HepG2 (cell line): ENCODE measurements around the gene ZNF467. TPM values are rescaled to one million over a fixed set of nuclear protein-coding genes. Genes with fewer than 3 reads are reported as not detected.

ENCODE experiments used
- ATAC-seq: fragments of 200-7000 bp; cut with Tn5 transposase; 3 replicates; pipeline ENCODE4 v1.9.1; 2020; ENCODE audit warnings: mild to moderate bottlenecking, moderate library complexity
- BruUV-seq: library from RNA; stranded (reverse); fragments of 400-500 nt; replicated peaks from 2 replicates; lab custom pipeline; 2021; lab: Mats Ljungman, UMichigan
- CTCF ChIA-PET: fragments of 300-600 bp; formaldehyde crosslinking; extraction: SDS; loops from one replicate; lab custom pipeline; 2021; ENCODE audit warnings: low total read pairs, inconsistent platforms, low intra/inter-chr PET ratio; lab: Yijun Ruan, JAX
- POLR2A ChIA-PET: fragments of 350-600 bp; sonication (Branson Sonifier 250); formaldehyde crosslinking; loops from one replicate; lab custom pipeline; 2020; ENCODE audit warnings: antibody characterized with exemption, inconsistent platforms; lab: Yijun Ruan, JAX
- DNase-seq: peaks from one replicate; pipeline ENCODE4 v3.0.0-alpha.2; 2015; ENCODE audit warnings: low spot score
- FAIRE-seq: peaks from 3 replicates; lab custom pipeline; 2011; peaks lifted over from hg19 to GRCh38; lab: Jason Lieb, UNC
- H2AFZ ChIP-seq: one replicate; pipeline ENCODE4 v1.6.1; 2011; ENCODE audit warnings: low read length, inconsistent platforms
- H3K27ac ChIP-seq: fragments of 300-600 bp; 3 replicates; pipeline ENCODE4 v1.8.0; 2011; ENCODE audit warnings: mixed run types, mild to moderate bottlenecking, mixed read lengths, low read length, inconsistent platforms; ENCODE audit not compliant: insufficient read depth; ENCODE audit errors: extremely low read length
- H3K27me3 ChIP-seq, 2 experiments: fragments of 200-600 bp in 1 of 2; 2 replicates in 1 of 2; 3 replicates in 1 of 2; pipeline versions ENCODE4 v1.6.0 to v1.8.0; 2011; ENCODE audit warnings: low read length in 2 of 2, mild to moderate bottlenecking in 2 of 2, moderate library complexity in 2 of 2, inconsistent platforms in 1 of 2; ENCODE audit not compliant: insufficient read depth in 2 of 2, control insufficient read depth in 1 of 2
- H3K36me3 ChIP-seq, 2 experiments: fragments of 200-600 bp in 1 of 2; replicated peaks in 1 of 2; 2 replicates in 1 of 2; 3 replicates in 1 of 2; pipeline versions ENCODE4 v1.5.1 to v1.8.0; 2011; ENCODE audit warnings: low read length in 2 of 2, inconsistent platforms in 1 of 2; ENCODE audit not compliant: insufficient read depth in 2 of 2, control insufficient read depth in 1 of 2
- H3K4me1 ChIP-seq: 2 replicates; pipeline ENCODE4 v1.5.1; 2012; ENCODE audit warnings: low read length, inconsistent platforms; ENCODE audit not compliant: insufficient read depth
- H3K4me2 ChIP-seq: 2 replicates; pipeline ENCODE4 v1.6.0; 2011; ENCODE audit warnings: low read depth, low read length, inconsistent platforms
- H3K4me3 ChIP-seq, 3 experiments: fragments of 200-600 bp in 1 of 3; sonication (generic), shearing (Covaris generic) in 1 of 3; replicated peaks in 1 of 3; 2 replicates each; pipeline ENCODE4 v1.5.1; 2011 to 2016; ENCODE audit warnings: low read length in 3 of 3, inconsistent platforms in 2 of 3, low read depth in 2 of 3, mild to moderate bottlenecking in 2 of 3, control low read depth in 1 of 3, mixed read lengths in 1 of 3; ENCODE audit not compliant: insufficient read depth in 1 of 3
- H3K79me2 ChIP-seq: one replicate; pipeline ENCODE4 v1.6.1; 2011; ENCODE audit warnings: low read length, inconsistent platforms; ENCODE audit not compliant: insufficient read depth
- H3K9ac ChIP-seq: 2 replicates; pipeline ENCODE4 v1.6.0; 2011; ENCODE audit warnings: mild to moderate bottlenecking, low read depth, low read length, inconsistent platforms; ENCODE audit not compliant: insufficient read depth
- H3K9me3 ChIP-seq: 2 replicates; pipeline ENCODE4 v1.5.1; 2012; ENCODE audit warnings: mild to moderate bottlenecking, low read length
- H4K20me1 ChIP-seq: 2 replicates; pipeline ENCODE4 v1.6.0; 2011; ENCODE audit warnings: inconsistent platforms, mild to moderate bottlenecking, low read length, moderate library complexity; ENCODE audit not compliant: insufficient read depth
- HOXA3 ChIP-seq: sonication (generic); formaldehyde crosslinking; IDR thresholded peaks from 2 replicates; pipeline ENCODE4 v1.5.0; 2020; ENCODE audit warnings: missing genetic modification reagents
- SMAD9 ChIP-seq: sonication (generic); formaldehyde crosslinking; IDR thresholded peaks from 2 replicates; pipeline ENCODE4 v1.5.1; 2020; ENCODE audit warnings: mild to moderate bottlenecking, missing genetic modification reagents
- WGBS: methylation state at CpG from one replicate; pipeline ENCODE4 v1.1.6; 2017; ENCODE audit warnings: low lambda C conversion rate; 5-methylcytosine and 5-hydroxymethylcytosine counted together
- in situ Hi-C: cut with HindIII; loops from 2 replicates; pipeline ENCODE4 v1.10.0; 2017; ENCODE audit warnings: low pct_unique_long_range_greater_than_20kb; ENCODE audit not compliant: extremely low pct_ligation_motif_present
- intact Hi-C: fragments of 100-400 bp; cut with micrococcal nuclease; formaldehyde crosslinking; loops from one replicate; pipeline ENCODE4 v1.10.0; 2022; ENCODE audit not compliant: unreplicated experiment
- polyA plus RNA-seq, 8 experiments: library from polyadenylated mRNA; depleted of rRNA in 3 of 8; stranded (reverse) in 7 of 8; unstranded in 1 of 8; fragments of >200 nt; fragmentation: Illumina TruSeq in 4 of 8; extraction: Trizol in 4 of 8; gene quantifications; 2 replicates each; pipeline versions ENCODE4 v1.2.1 to v1.2.3, GENCODE V29; 2011 to 2016; ENCODE audit warnings: low read depth in 4 of 8, missing spikeins in 1 of 8, mixed read lengths in 1 of 8; ENCODE audit not compliant: insufficient read depth in 1 of 8
- total RNA-seq, 5 experiments: library from RNA; depleted of rRNA; stranded (reverse); fragments of >200 nt; fragmentation: Illumina TruSeq; extraction: Trizol; gene quantifications; 2 replicates each; pipeline ENCODE4 v1.2.3, GENCODE V29; 2016; ENCODE audit warnings: low read depth in 1 of 5
- TF ChIP-seq, protein P1 (sequence below): sonication (generic); formaldehyde crosslinking; IDR thresholded peaks from 2 replicates; pipeline ENCODE4 v1.4.0; 2020; ENCODE audit warnings: missing genetic modification reagents
- TF ChIP-seq, protein P2 (sequence below): sonication (generic); formaldehyde crosslinking; IDR thresholded peaks from 2 replicates; pipeline ENCODE4 v1.5.1; 2020; ENCODE audit warnings: mild to moderate bottlenecking, moderate library complexity, missing genetic modification reagents

Gene ZNF467
- total and polyA plus RNA-seq, 2 of the 13 experiments (the other 11 are each of a cell fraction or from before 2014, with no cell fraction given) = 0.03 TPM; not detected in 1

DNA sequence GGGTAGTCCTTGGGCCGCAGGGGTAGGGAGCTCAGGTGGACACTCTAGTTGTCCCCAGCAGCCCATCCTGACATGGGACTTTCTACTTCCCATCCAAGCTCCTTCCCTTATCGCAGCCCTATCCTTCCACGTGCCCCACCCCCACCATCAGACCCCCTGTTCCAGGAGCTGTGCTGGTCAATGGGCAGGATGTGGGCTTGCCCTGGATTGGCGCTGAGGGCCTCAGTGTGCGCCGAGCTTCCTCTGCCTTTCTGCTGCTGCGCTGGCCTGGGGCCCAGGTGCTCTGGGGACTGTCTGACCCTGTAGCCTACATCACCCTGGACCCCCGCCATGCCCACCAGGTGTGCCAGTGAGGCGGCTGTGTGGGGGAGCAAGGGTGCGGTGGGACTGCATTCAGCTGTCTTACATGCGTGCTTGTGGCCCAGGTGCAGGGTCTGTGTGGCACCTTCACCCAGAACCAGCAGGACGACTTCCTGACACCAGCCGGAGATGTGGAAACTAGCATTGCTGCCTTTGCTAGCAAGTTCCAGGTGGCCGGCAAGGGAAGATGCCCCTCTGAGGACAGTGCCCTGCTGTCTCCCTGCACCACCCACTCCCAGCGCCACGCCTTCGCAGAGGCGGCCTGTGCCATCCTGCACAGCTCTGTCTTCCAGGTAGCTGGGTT, 9.4 kb upstream of the ZNF467 start:
- TF ChIP-seq, protein P1, sequence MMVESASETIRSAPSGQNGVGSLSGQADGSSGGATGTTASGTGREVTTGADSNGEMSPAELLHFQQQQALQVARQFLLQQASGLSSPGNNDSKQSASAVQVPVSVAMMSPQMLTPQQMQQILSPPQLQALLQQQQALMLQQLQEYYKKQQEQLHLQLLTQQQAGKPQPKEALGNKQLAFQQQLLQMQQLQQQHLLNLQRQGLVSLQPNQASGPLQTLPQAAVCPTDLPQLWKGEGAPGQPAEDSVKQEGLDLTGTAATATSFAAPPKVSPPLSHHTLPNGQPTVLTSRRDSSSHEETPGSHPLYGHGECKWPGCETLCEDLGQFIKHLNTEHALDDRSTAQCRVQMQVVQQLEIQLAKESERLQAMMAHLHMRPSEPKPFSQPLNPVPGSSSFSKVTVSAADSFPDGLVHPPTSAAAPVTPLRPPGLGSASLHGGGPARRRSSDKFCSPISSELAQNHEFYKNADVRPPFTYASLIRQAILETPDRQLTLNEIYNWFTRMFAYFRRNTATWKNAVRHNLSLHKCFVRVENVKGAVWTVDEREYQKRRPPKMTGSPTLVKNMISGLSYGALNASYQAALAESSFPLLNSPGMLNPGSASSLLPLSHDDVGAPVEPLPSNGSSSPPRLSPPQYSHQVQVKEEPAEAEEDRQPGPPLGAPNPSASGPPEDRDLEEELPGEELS = no peak
- TF ChIP-seq, protein P2, sequence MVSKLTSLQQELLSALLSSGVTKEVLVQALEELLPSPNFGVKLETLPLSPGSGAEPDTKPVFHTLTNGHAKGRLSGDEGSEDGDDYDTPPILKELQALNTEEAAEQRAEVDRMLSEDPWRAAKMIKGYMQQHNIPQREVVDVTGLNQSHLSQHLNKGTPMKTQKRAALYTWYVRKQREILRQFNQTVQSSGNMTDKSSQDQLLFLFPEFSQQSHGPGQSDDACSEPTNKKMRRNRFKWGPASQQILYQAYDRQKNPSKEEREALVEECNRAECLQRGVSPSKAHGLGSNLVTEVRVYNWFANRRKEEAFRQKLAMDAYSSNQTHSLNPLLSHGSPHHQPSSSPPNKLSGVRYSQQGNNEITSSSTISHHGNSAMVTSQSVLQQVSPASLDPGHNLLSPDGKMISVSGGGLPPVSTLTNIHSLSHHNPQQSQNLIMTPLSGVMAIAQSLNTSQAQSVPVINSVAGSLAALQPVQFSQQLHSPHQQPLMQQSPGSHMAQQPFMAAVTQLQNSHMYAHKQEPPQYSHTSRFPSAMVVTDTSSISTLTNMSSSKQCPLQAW (CRISPR knock-in tag) = no peak
- TF ChIP-seq HOXA3 (CRISPR knock-in tag) (no peak), SMAD9 (CRISPR knock-in tag) (no peak)
- no peaks in the 10 kb centered on the region for H4K20me1 ChIP-seq
- ATAC-seq = no peak
- no peak overlapping the region for H3K4me3 ChIP-seq
- no peaks in the 10 kb centered on the region for H3K9me3 ChIP-seq
- in situ Hi-C loops = no loop called here
- no TSS peak for BruUV-seq
- no peak overlapping the region for H2AFZ ChIP-seq
- H3K27me3 ChIP-seq = peaks cover 8 to 39% of the 10 kb centered on the region in 2 experiments; a peak in 4 of 5 replicates
- intact Hi-C loops = no loop called here
- no peaks in the 10 kb centered on the region for H3K79me2 ChIP-seq
- no peak overlapping the region for H3K4me2 ChIP-seq
- no peak overlapping the region for H3K27ac ChIP-seq
- no peak overlapping the region for H3K9ac ChIP-seq
- H3K4me1 ChIP-seq = peaks cover 3% of the 10 kb centered on the region
- POLR2A ChIA-PET = no interaction called here
- no peak for DNase-seq
- H3K36me3 ChIP-seq = no peaks in the 10 kb centered on the region
- WGBS = 24% methylated on average over 6 of the region's 18 CpGs
- CTCF ChIA-PET = no interaction called here
- FAIRE-seq = no peak
